Gastroesophageal sphincter (tissue), 4 donors: ENCODE results near the gene SLC44A1. TPM values are rescaled to one million over a fixed set of nuclear protein-coding genes. Genes with fewer than 3 reads are reported as not detected.

Experiments used
- ATAC-seq: fragments of 150-250 bp; one replicate; pipeline ENCODE4 v1.9.1; 2016; ENCODE audit warnings: mild to moderate bottlenecking, moderate library complexity
- H3K27ac ChIP-seq, 4 donors: fragments of 200-600 bp; sonication (generic) in 3 of 4; 1 replicate in 3 of 4; 2 replicates in 1 of 4; pipeline ENCODE4 v1.5.1; 2016 to 2019
- H3K27me3 ChIP-seq: fragments of 200-600 bp; sonication (generic); one replicate; pipeline ENCODE4 v1.5.1; 2019
- H3K36me3 ChIP-seq, 2 donors: fragments of 200-600 bp; sonication (generic); one replicate each; pipeline ENCODE4 v1.5.1; 2019; ENCODE audit warnings: control low read depth in 1 of 2
- H3K4me1 ChIP-seq, 3 donors: fragments of 200-600 bp; sonication (generic); 1 replicate in 2 of 3; 2 replicates in 1 of 3; pipeline ENCODE4 v1.5.1; 2016 to 2019; ENCODE audit warnings: control low read depth in 2 of 3
- H3K4me3 ChIP-seq, 2 donors: fragments of 200-600 bp; sonication (generic); one replicate each; pipeline ENCODE4 v1.5.1; 2019; ENCODE audit warnings: mild to moderate bottlenecking in 1 of 2, moderate library complexity in 1 of 2
- H3K9me3 ChIP-seq, 3 donors: fragments of 200-600 bp; sonication (generic); one replicate each; pipeline ENCODE4 v1.5.1; 2017 to 2019; ENCODE audit warnings: control low read depth in 2 of 3
- CTCF ChIP-seq, 4 experiments: fragments of 200-600 bp in 2 of 4; fragments of 450-650 bp in 2 of 4; sonication (generic) in 1 of 4; IDR thresholded peaks; one replicate each; pipeline ENCODE4 v1.5.1; 2017 to 2019; ENCODE audit warnings: antibody characterized with exemption in 4 of 4, mild to moderate bottlenecking in 2 of 4, moderate library complexity in 2 of 4
- EP300 ChIP-seq: sonication (generic); formaldehyde crosslinking; IDR thresholded peaks from one replicate; pipeline ENCODE4 v1.6.1; 2017; ENCODE audit warnings: antibody characterized with exemption, mild to moderate bottlenecking
- POLR2A ChIP-seq, 2 donors: fragments of 450-650 bp; IDR thresholded peaks; one replicate each; pipeline ENCODE4 v1.6.1; 2017; ENCODE audit warnings: antibody characterized with exemption in 2 of 2, mild to moderate bottlenecking in 2 of 2, moderate library complexity in 1 of 2
- POLR2AphosphoS5 ChIP-seq: sonication (generic); formaldehyde crosslinking; IDR thresholded peaks from one replicate; pipeline ENCODE4 v1.6.1; 2017; ENCODE audit warnings: antibody characterized with exemption
- WGBS, 2 donors: methylation state at CpG; one replicate each; pipeline ENCODE4 v1.1.5; 2018; ENCODE audit warnings: low coverage in 1 of 2; 5-methylcytosine and 5-hydroxymethylcytosine counted together
- total RNA-seq, 4 donors: library from RNA; depleted of rRNA; stranded (reverse); fragments of >200 nt; gene quantifications; one replicate each; pipeline ENCODE4 v1.1.0, GENCODE V29; 2016

SLC44A1 gene
- total RNA-seq, 4 donors from 2014 or later: 27.9 to 49.1 (median 30.6) TPM

- ATAC-seq: no peak
Observed at GRCh38 chr9:105328872-105329718, 84.6 kb downstream of the SLC44A1 start.

DNA sequence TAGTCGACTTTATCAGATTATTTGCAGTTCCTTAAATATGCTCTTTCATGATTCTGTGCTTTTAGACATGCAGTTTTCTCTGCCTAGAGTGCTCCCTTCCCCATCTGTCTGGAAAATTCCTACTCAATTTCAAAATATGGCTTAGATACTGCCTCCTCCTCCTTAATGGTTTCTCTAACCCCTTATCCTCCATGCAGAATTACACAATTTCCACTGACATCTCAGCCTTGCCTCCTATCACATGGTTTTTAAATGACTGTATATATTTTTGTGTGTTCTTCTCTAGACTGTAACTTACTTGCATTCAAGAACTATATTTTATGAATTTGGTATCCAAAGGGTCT, 85.2 kb downstream of the SLC44A1 start:
- Histone ChIP-seq H3K4me1 (peaks cover 0 to 14% (median 0%) of the 10 kb centered on the region in 3 donors), H3K9me3 (no peaks in the 10 kb centered on the region), H3K36me3 (no peaks in the 10 kb centered on the region), H3K4me3 (no peak overlapping the region), H3K27me3 (no peaks in the 10 kb centered on the region), H3K27ac (no peak overlapping the region)
- no peak for ATAC-seq
- WGBS, 2 donors: 86 to 92% methylated on average over 1 of the region's 1 CpG
- TF ChIP-seq EP300: no peak
- TF ChIP-seq CTCF (IDR thresholded peaks at IDR 0.05): no peak
- TF ChIP-seq POLR2AphosphoS5: no peak
- TF ChIP-seq POLR2A (IDR thresholded peaks at IDR 0.05): no peak

More at GRCh38 chr9:105328872-105329718, 84.6 kb downstream of the SLC44A1 start:
- no peaks in the 10 kb centered on the region for H3K9me3 ChIP-seq
- peaks cover 0 to 14% (median 0%) of the 10 kb centered on the region in 3 donors for H3K4me1 ChIP-seq
- H3K27ac ChIP-seq: no peak overlapping the region
- TF ChIP-seq POLR2AphosphoS5 (no peak), POLR2A (IDR thresholded peaks at IDR 0.05) (no peak), EP300 (no peak), CTCF (IDR thresholded peaks at IDR 0.05) (no peak)
- no peak overlapping the region for H3K4me3 ChIP-seq
- H3K36me3 ChIP-seq: no peaks in the 10 kb centered on the region
- WGBS, 2 donors: 80 to 88% methylated on average over 5 to 11 of the region's 12 CpGs
- H3K27me3 ChIP-seq: no peaks in the 10 kb centered on the region

DNA sequence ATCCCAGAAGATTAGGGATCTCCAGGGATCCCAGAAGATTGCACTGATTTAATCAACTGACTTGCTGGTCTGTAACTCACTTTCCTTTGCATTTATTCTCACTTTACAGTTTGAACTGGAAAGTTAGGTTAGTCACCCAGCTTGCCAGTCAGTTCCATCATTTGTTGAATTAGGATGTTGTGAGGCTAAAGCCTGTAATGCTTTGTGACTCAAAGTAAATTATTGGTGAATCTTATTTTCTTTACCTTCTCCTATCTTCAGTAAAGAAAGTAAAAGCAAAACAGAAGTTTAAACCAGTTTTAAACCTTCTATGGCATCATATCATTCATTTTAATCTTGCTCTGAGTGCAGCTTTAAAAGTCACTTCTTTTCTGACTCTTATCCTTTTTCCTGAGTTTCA, 85.8 kb downstream of the SLC44A1 start:
- no peaks in the 10 kb centered on the region for H3K27me3 ChIP-seq
- H3K4me1 ChIP-seq: peaks cover 0 to 14% (median 0%) of the 10 kb centered on the region in 3 donors
- ATAC-seq: no peak
- no peak overlapping the region for H3K27ac ChIP-seq
- no peak overlapping the region for H3K4me3 ChIP-seq
- TF ChIP-seq POLR2AphosphoS5 (no peak), POLR2A (IDR thresholded peaks at IDR 0.05) (no peak), CTCF (IDR thresholded peaks at IDR 0.05) (no peak), EP300 (no peak)
- no peaks in the 10 kb centered on the region for H3K36me3 ChIP-seq
- H3K9me3 ChIP-seq: no peaks in the 10 kb centered on the region

- no peaks in the 10 kb centered on the region for H3K9me3 ChIP-seq
- no peak overlapping the region for H3K4me3 ChIP-seq
- no peak overlapping the region for H3K27ac ChIP-seq
- no peak for ATAC-seq
- H3K27me3 ChIP-seq: no peaks in the 10 kb centered on the region
- peaks cover 0 to 2% of the 10 kb centered on the region in 2 donors for H3K36me3 ChIP-seq
- no peak for TF ChIP-seq CTCF (IDR thresholded peaks at IDR 0.05)
- no peak for TF ChIP-seq POLR2AphosphoS5
- no peak for TF ChIP-seq EP300
- no peak for TF ChIP-seq POLR2A (IDR thresholded peaks at IDR 0.05)
- H3K4me1 ChIP-seq: peaks cover 0 to 14% (median 0%) of the 10 kb centered on the region in 3 donors
Observed at GRCh38 chr9:105330755-105331154, 86.3 kb downstream of the SLC44A1 start.

GRCh38 chr9:105331160-105331559, 86.7 kb downstream of the SLC44A1 start:
- TF ChIP-seq POLR2AphosphoS5 (no peak), POLR2A (IDR thresholded peaks at IDR 0.05) (no peak), CTCF (IDR thresholded peaks at IDR 0.05) (no peak), EP300 (no peak)
- Histone ChIP-seq H3K27ac (no peak overlapping the region), H3K4me1 (peaks cover 0 to 14% (median 0%) of the 10 kb centered on the region in 3 donors), H3K9me3 (no peaks in the 10 kb centered on the region), H3K36me3 (peaks cover 0 to 4% of the 10 kb centered on the region in 2 donors), H3K4me3 (no peak overlapping the region), H3K27me3 (no peaks in the 10 kb centered on the region)
- no peak for ATAC-seq
- WGBS, 2 donors: 65 to 91% methylated on average over 3 of the region's 3 CpGs
